ENCODE data around the gene APOA1. TPM values are rescaled to one million over a fixed set of nuclear protein-coding genes. Genes with fewer than 3 reads are reported as not detected.

The APOA1 gene
- total and polyA plus RNA-seq, 2 of the 4 experiments (the other 2 are of a cell fraction) = 0.18 to 0.89 TPM

- BruUV-seq (replicated peaks) = no TSS peak
- H3K9me1 ChIP-seq (ENCODE audit: insufficient read depth, low read length) = peaks cover 3% of the 10 kb centered on the region
- no peak overlapping the region for H3K9ac ChIP-seq (ENCODE audit: low read depth, low read length)
- H2AK5ac ChIP-seq (ENCODE audit: low read depth, low read length) = no peak overlapping the region
- no peak overlapping the region for H3K4me3 ChIP-seq (ENCODE audit: insufficient read depth, low read depth, low read length)
- no peaks in the 10 kb centered on the region for H3K9me3 ChIP-seq (ENCODE audit: control insufficient read depth, insufficient read depth, low read length)
- no peak overlapping the region for H2BK15ac ChIP-seq (ENCODE audit: low read depth, low read length)
- intact Hi-C loops (cut with micrococcal nuclease) (loop anchor here (5.0 kb wide), 1 partner anchor 77 kb away; no protein-coding TSS in a partner anchor), in situ Hi-C loops (cut with MboI; ENCODE audit: low sequenced_read_pairs) (loop anchor here (5.0 kb wide), 1 partner anchor 307 kb away; no protein-coding TSS in a partner anchor), dilution Hi-C loops (cut with HindIII; ENCODE audit: low sequenced_read_pairs, unreplicated experiment) (no loop called here)
- no peak overlapping the region for H3K4me2 ChIP-seq (ENCODE audit: low read depth, low read length)
- no peak overlapping the region for H2BK20ac ChIP-seq (ENCODE audit: low read depth, low read length)
- DNase-seq (no peak), ATAC-seq (ENCODE audit: low read depth) (no peak)
- H2BK120ac ChIP-seq (ENCODE audit: low read depth, low read length) = no peak overlapping the region
- H3K56ac ChIP-seq (ENCODE audit: extremely low read depth, insufficient read depth, low read length) = no peak overlapping the region
- TF ChIP-seq CTCF (conservative IDR thresholded peaks at IDR 0.05; ENCODE audit: low read depth, low read length) (no peak), USF2 (IDR thresholded peaks at IDR 0.05; ENCODE audit: low read depth, low read length) (no peak), ELK1 (IDR thresholded peaks at IDR 0.05; ENCODE audit: borderline replicate concordance, low read depth, low read length) (no peak), CEBPB (IDR thresholded peaks at IDR 0.05; ENCODE audit: low read depth, low read length) (no peak), RAD21 (IDR thresholded peaks at IDR 0.05; ENCODE audit: low read length) (no peak), MAZ (IDR thresholded peaks at IDR 0.05; ENCODE audit: borderline replicate concordance, low read depth, low read length) (no peak), MXI1 (IDR thresholded peaks at IDR 0.05; ENCODE audit: borderline replicate concordance, low read depth, low read length) (no peak)
- no peak overlapping the region for H3K14ac ChIP-seq (replicated peaks; ENCODE audit: low read depth, low read length)
- no peak overlapping the region for H3K27ac ChIP-seq (ENCODE audit: insufficient read depth, low read length)
- H3K23ac ChIP-seq (ENCODE audit: low read depth, low read length) = no peak overlapping the region
- no peak overlapping the region for H3K4ac ChIP-seq (ENCODE audit: low read depth, low read length)
- H2BK5ac ChIP-seq (ENCODE audit: low read depth, low read length, poor library complexity, severe bottlenecking) = no peak overlapping the region
- ChIA-PET CTCF (no interaction called here), POLR2A (ENCODE audit: unreplicated experiment) (no interaction called here)
- no peaks in the 10 kb centered on the region for H3K79me1 ChIP-seq (ENCODE audit: low read depth in 1 of 2, low read length in 2 of 2)
- no peak overlapping the region for H2AFZ ChIP-seq (replicated peaks; ENCODE audit: low read length, poor library complexity)
- no peak overlapping the region for H4K5ac ChIP-seq (ENCODE audit: low read depth, low read length)
- no peaks in the 10 kb centered on the region for H4K20me1 ChIP-seq (ENCODE audit: insufficient read depth, low read length)
- 86% methylated on average over 1 of the region's 2 CpGs; no CpG with 5 or more reads in 1 of the 2 experiments for WGBS, 2 experiments (ENCODE audit: extremely low coverage in 2 of 2, insufficient read length in 1 of 2)
- H3K27me3 ChIP-seq (ENCODE audit: control insufficient read depth, insufficient read depth, low read length) = peaks cover 5% of the 10 kb centered on the region
- H4K8ac ChIP-seq (ENCODE audit: low read depth in 2 of 2, low read length in 2 of 2) = no peak overlapping the region
- H2AK9ac ChIP-seq (replicated peaks; ENCODE audit: low read depth, low read length, poor library complexity) = no peak overlapping the region
- peaks cover 2% of the 10 kb centered on the region for H3K4me1 ChIP-seq (ENCODE audit: control insufficient read depth, insufficient read depth, low read length)
- no peak overlapping the region for H4K91ac ChIP-seq (ENCODE audit: insufficient read depth, low read depth, low read length)
- no peaks in the 10 kb centered on the region for H3K36me3 ChIP-seq (ENCODE audit: control insufficient read depth, insufficient read depth, low read length)
- no peak overlapping the region for H3K18ac ChIP-seq (ENCODE audit: low read depth, low read length)
Observed at GRCh38 chr11:116794851-116795250, 42.6 kb downstream of the APOA1 start.

Measured in IMR-90 (cell line).